AG09309 (cell line): Measurements from ENCODE around the gene HTRA3.

Experiments used
- DNase-seq: peaks from one replicate; pipeline ENCODE4 v3.0.0-alpha.2; 2010; ENCODE audit warnings: low read depth
- H3K4me3 ChIP-seq: 2 replicates; pipeline ENCODE4 v1.5.1; 2011; ENCODE audit warnings: mild to moderate bottlenecking, low read depth, low read length, moderate library complexity; ENCODE audit not compliant: control insufficient read depth
- TF ChIP-seq, protein P1 (sequence below): IDR thresholded peaks from 2 replicates; pipeline ENCODE4 v1.5.1; 2011; ENCODE audit warnings: mild to moderate bottlenecking, low read depth, low read length, inconsistent platforms; ENCODE audit not compliant: insufficient read depth, control insufficient read depth; ENCODE audit errors: missing control alignments

Gene HTRA3

DNA sequence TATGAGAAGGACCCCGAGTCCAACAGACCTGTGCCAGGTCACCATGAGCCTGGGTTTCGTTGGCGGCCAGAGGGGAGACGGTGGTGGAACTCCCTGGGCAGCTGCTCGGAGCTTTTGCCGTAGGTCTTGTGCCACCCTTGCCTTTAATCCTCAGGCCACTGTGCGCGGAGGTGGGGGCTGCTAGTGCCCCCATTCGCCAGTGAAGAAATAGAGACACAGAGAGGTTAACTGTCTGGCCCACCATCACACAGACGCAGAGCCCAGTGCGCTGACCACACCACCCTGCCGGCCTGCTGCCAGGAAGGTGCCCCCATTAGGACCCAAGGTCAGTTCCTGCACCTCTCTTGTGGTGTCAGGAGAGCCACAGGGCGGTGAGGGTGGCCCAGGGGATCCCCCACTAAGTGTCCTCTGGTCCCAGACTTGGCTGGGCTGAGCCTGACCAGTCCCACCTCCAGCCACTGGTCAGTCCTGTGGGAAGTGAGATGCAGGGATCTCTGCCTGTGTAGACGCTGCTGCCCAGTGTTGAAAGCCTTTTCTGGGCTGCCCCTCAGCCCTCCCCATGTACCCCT lies 28.3 kb upstream of the HTRA3 start:
- H3K4me3 ChIP-seq = no peak overlapping the region
- TF ChIP-seq, protein P1, sequence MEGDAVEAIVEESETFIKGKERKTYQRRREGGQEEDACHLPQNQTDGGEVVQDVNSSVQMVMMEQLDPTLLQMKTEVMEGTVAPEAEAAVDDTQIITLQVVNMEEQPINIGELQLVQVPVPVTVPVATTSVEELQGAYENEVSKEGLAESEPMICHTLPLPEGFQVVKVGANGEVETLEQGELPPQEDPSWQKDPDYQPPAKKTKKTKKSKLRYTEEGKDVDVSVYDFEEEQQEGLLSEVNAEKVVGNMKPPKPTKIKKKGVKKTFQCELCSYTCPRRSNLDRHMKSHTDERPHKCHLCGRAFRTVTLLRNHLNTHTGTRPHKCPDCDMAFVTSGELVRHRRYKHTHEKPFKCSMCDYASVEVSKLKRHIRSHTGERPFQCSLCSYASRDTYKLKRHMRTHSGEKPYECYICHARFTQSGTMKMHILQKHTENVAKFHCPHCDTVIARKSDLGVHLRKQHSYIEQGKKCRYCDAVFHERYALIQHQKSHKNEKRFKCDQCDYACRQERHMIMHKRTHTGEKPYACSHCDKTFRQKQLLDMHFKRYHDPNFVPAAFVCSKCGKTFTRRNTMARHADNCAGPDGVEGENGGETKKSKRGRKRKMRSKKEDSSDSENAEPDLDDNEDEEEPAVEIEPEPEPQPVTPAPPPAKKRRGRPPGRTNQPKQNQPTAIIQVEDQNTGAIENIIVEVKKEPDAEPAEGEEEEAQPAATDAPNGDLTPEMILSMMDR = no peak
- DNase-seq = no peak

DNA sequence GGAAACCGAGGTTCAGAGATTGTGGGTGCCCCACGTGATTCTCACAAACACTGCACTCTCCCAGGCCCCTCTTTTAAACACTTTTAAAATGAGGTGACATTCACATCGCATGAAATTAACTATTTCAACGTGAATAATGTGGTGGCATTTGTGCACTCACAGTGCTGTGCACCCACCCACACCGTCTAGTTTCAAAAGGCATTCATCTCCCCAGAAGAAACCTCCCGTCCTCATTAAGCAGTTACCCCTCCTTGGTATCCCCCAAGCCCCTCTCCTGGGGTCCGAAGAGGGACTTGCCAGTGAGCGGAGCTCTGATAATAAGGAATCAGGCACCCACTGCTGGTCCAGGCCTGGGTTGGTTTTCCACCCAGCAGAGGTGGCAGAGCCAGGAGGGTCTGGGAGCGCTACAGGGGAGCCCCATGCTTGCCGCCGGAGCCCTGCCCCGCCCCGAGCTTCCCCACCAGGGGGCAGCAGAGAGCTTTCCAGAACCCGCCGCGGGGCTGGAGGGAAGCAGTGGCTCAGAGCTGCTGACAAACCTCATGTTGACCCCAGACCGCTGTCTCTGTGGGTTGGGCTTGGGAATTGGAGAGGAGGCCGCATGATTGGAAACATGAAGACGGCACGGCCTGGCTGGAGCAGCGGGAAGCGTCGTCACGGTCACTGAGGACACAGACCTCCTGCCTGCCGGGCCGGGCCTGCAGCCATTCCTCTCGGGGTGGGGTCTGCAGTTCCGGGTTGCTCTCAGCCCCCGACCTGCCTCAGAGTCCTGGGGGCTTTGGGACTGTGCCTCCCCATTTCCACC lies 27.5 kb upstream of the HTRA3 start:
- DNase-seq = peak; percentile 64
- TF ChIP-seq, protein P1 = peak; percentile 99
- no peak overlapping the region for H3K4me3 ChIP-seq

DNA sequence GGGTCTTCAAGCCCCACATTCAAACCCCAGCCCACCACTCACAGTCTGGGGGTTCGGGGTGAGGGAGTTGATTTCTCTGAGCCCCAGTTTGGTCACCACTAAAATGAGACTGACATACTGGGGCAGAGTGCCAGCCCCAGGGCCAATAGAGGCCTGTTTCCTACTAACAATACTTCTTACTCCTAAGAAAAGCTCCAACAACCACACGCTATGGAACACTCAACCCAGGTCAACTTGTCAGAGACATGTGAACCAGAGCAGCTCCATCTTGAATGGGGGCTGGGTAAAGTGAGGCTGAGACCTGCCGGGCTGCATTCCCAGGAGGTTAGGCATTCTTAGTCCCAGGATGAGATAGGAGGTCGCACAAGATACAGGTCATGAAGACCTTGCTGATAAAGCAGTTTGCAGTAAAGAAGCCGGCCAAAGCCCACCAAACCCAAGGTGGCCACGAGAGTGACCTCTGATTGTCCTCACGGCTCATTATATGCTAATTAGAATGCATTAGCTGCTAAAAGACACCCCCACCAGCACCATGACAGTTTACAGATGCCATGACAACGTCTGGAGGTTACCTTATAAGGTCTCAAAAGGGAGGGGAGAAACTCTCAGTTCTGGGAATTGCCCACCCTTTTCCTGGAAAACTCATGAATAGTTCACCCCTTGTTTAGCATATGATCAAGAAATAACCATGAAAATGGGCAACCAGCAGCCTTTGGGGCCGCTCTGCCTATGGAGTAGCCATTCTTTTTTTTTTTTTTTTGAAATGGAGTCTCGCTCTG lies 26.6 kb upstream of the HTRA3 start:
- no peak for DNase-seq
- TF ChIP-seq, protein P1 = no peak
- H3K4me3 ChIP-seq = no peak overlapping the region

DNA sequence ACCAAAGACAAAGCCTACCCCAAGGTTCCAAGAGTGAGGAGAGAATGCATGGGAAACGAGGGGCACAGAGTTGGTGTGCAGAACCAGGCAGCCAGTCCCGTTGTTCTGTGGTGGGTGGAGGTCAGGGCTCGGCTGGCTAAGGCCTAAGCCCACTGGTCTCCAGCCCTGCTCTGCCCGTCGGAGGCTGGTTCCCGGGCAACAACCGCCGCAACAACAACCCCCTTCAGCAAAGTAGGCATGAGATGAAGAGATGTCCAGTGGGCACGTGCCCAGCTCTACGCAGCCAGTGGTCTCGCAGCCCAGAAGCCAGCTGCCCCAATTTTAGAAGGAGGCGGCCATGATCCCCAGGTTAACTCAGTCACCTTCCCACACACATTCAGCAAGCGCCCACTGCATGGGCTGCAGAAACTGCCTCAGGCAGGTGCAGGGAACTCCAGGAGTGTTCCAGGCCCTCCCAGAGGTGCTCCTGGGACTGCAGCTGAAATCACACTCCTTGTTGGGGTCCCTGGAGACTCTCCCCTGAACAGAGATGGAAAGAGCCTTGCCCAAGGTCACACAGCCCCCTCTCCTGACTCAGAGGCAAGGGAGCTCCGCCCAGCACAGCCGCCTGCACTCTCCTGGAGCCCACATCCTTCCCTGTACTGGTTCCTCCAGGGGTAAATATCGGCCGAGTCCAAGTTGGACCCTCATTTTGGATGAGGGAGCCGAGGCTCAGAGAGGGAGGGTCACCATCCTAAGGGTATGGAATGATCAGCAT lies 25.4 kb upstream of the HTRA3 start:
- H3K4me3 ChIP-seq = no peak overlapping the region
- TF ChIP-seq, protein P1 = no peak
- DNase-seq = no peak

DNA sequence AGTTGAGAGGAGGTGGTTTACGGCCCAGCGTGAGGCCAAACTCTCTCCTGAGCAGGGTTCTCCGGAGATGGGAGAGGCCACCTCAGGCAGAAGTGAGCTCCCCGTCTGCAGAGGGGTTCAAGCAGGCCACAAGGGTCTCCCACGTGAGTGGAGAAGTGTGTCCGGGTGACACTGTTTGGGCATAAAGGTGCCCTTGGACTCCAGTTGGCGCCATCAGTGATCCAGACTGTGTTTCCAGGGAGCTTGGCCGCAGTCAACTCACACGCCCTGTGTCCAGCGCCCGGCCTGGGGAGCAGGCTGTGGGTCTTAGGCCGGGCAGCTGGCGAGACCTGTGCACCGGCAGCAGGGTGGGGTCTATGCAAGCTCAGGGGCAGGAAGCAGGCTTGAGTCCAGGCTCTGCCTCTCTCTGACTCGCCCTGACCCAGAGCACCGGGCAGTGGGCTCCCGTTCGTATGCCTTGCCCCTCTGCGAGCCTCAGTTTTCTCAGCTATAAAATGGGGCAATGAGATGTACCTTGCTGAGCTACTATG lies 24.6 kb upstream of the HTRA3 start:
- TF ChIP-seq, protein P1 = no peak
- no peak for DNase-seq
- no peak overlapping the region for H3K4me3 ChIP-seq
